Lung (tissue), 12 donors: ENCODE results near the gene COX7B. TPM values are rescaled to one million over a fixed set of nuclear protein-coding genes. Genes with fewer than 3 reads are reported as not detected.
A peak's percentile ranks its signal among the peaks of the same experiment; 100 is the strongest.

Experiments used
- ATAC-seq: fragments of 200-7000 bp; cut with Tn5 transposase; one replicate; pipeline ENCODE4 v1.9.1; 2020; ENCODE audit warnings: moderate number of reproducible peaks; ENCODE audit not compliant: insufficient read depth, low FRiP score
- DNase-seq, 3 donors: peaks; one replicate each; pipeline ENCODE4 v3.0.0-alpha.2; 2013 to 2017
- H3K27ac ChIP-seq, 2 donors: one replicate each; pipeline ENCODE4 v1.5.1; 2013; ENCODE audit warnings: mild to moderate bottlenecking in 2 of 2, moderate library complexity in 2 of 2, control low read depth in 1 of 2, inconsistent platforms in 1 of 2, low read depth in 1 of 2, low read length in 1 of 2
- H3K27me3 ChIP-seq, 3 donors: one replicate each; pipeline ENCODE4 v1.5.1; 2013; ENCODE audit warnings: low read length in 2 of 3; ENCODE audit not compliant: control insufficient read depth in 3 of 3, insufficient read depth in 3 of 3
- H3K36me3 ChIP-seq, 4 donors: one replicate each; pipeline ENCODE4 v1.5.1; 2013; ENCODE audit warnings: low read length in 4 of 4, mild to moderate bottlenecking in 1 of 4, moderate library complexity in 1 of 4; ENCODE audit not compliant: control insufficient read depth in 4 of 4, insufficient read depth in 4 of 4
- H3K4me1 ChIP-seq, 5 donors: one replicate each; pipeline ENCODE4 v1.5.1; 2013; ENCODE audit warnings: low read length in 5 of 5, mild to moderate bottlenecking in 2 of 5, moderate library complexity in 1 of 5; ENCODE audit not compliant: control insufficient read depth in 5 of 5, insufficient read depth in 5 of 5
- H3K4me3 ChIP-seq: one replicate; pipeline ENCODE4 v1.5.1; 2013; ENCODE audit warnings: mild to moderate bottlenecking, control low read depth, moderate library complexity
- H3K9ac ChIP-seq, 2 donors: one replicate each; pipeline ENCODE4 v1.5.1; 2013; ENCODE audit warnings: low read length in 2 of 2, control low read depth in 1 of 2; ENCODE audit not compliant: insufficient read depth in 1 of 2
- H3K9me3 ChIP-seq, 4 donors: one replicate each; pipeline ENCODE4 v1.5.1; 2013; ENCODE audit warnings: low read length in 3 of 4, mild to moderate bottlenecking in 1 of 4, moderate library complexity in 1 of 4; ENCODE audit not compliant: control insufficient read depth in 4 of 4, insufficient read depth in 3 of 4
- CTCF ChIP-seq: IDR thresholded peaks from 2 replicates; pipeline ENCODE4 v1.5.1; 2012; ENCODE audit warnings: mild to moderate bottlenecking; ENCODE audit errors: control extremely low read depth, extremely low read depth
- WGBS, 2 donors: extraction: QIAGEN DNeasy Blood & Tissue Kit; methylation state at CpG; one replicate each; pipeline ENCODE4 v1.1.7; 2013; 5-methylcytosine and 5-hydroxymethylcytosine counted together
- polyA plus RNA-seq, 2 donors: library from polyadenylated mRNA; stranded (reverse); fragments of 200-250 nt; gene quantifications; one replicate each; pipeline ENCODE4 v1.2.1, GENCODE V29; 2013
- total RNA-seq, 2 donors: library from RNA; depleted of rRNA in 1 of 2; stranded (reverse); fragments of >200 nt in 1 of 2; gene quantifications; one replicate each; pipeline ENCODE4 v1.2.1, GENCODE V29; 2014 to 2021
- donor health status: control.
- donor health status: control.
- donor health status: Bipolar disorder and iron deficiency.
- donor health status: healthy.
- donor health status: DM: yes; HTN: yes; CAD: no.

Gene COX7B
- total and polyA plus RNA-seq, 4 donors, result 141 to 1,269 (median 350) TPM

DNA sequence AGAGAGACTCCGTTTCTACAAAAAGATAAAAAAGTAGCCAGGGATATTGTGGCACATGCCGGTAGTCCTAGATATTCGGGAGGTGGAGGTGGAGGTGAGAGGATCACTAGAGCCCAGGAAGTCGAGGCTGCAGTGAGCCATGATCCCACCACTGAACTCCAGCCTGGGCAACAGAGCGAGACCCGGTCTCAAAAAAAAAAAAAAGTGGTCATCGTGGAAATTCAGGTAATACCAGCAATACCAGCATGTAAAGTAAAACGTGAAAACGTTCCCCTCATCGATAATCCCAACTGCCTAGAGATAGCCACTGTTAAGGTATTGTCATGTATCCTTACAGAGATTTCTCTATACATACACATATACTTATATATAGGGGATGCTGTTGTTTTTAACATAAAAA is 5.6 kb upstream of the COX7B start:
- 66 to 80% methylated on average over 10 of the region's 10 CpGs for WGBS, 2 donors
- H3K9me3 ChIP-seq, result no peaks in the 10 kb centered on the region
- no peak overlapping the region for H3K27ac ChIP-seq
- DNase-seq, result no peak
- TF ChIP-seq CTCF, result no peak
- ATAC-seq, result no peak
- no peaks in the 10 kb centered on the region for H3K27me3 ChIP-seq
- peak overlapping the region in 1 of 2 donors; percentile 99 for H3K9ac ChIP-seq
- H3K4me1 ChIP-seq, result peaks cover 0 to 7% (median 0%) of the 10 kb centered on the region in 5 donors
- no peaks in the 10 kb centered on the region for H3K36me3 ChIP-seq
- H3K4me3 ChIP-seq, result no peak overlapping the region

GRCh38 chrX:77894921-77895886 is 4.1 kb upstream of the COX7B start, which contains the start of gene MAGT1:
MAGT1 (minus strand) TSS chrX:77895435; CDS start chrX:77895410, 25 bp downstream.
- ATAC-seq (peak; percentile 90), DNase-seq (peak; percentile 96 to 98 (median 98))
- H3K27ac ChIP-seq, result peak within 1 kb of the TSS; percentile 96 to 97
- H3K4me3 ChIP-seq, result peak within 1 kb of the TSS; percentile 60
- no peaks in the 10 kb centered on the region for H3K27me3 ChIP-seq
- no peaks in the 10 kb centered on the region for H3K36me3 ChIP-seq
- no peak for TF ChIP-seq CTCF
- H3K9ac ChIP-seq, result peak within 1 kb of the TSS; percentile 95 to 99
- H3K4me1 ChIP-seq, result peaks cover 0 to 7% (median 0%) of the 10 kb centered on the region in 5 donors
- H3K9me3 ChIP-seq, result no peaks in the 10 kb centered on the region
- 1 to 33% methylated on average over 45 to 49 of the region's 49 CpGs for WGBS, 2 donors

- Histone ChIP-seq H3K4me3 (no peak overlapping the region), H3K9ac (peak overlapping the region; percentile 86 to 93), H3K27me3 (no peaks in the 10 kb centered on the region), H3K36me3 (peaks cover 0 to 9% (median 2%) of the 10 kb centered on the region in 4 donors), H3K4me1 (peaks cover 0 to 5% (median 0%) of the 10 kb centered on the region in 5 donors), H3K27ac (peak overlapping the region in 1 of 2 donors; percentile 9), H3K9me3 (no peaks in the 10 kb centered on the region)
- TF ChIP-seq CTCF, result no peak
- 61 to 79% methylated on average over 1 of the region's 1 CpG for WGBS, 2 donors
- no peak for ATAC-seq
- no peak for DNase-seq
Observed at GRCh38 chrX:77900688-77901087, 1.4 kb downstream of the COX7B start.
